HCT116 (cell line): ENCODE measurements around the gene ZNF576.

Source experiments
- CTCF ChIP-seq, 3 experiments: fragments of 200-600 bp in 1 of 3; sonication (generic) in 1 of 3; IDR thresholded peaks in 2 of 3; conservative IDR thresholded peaks in 1 of 3; 2 replicates each; pipeline ENCODE4 v1.5.1; 2012 to 2017; ENCODE audit warnings: low read depth in 2 of 3, low read length in 2 of 3, antibody characterized with exemption in 1 of 3, borderline replicate concordance in 1 of 3, control low read depth in 1 of 3, mild to moderate bottlenecking in 1 of 3, mixed read lengths in 1 of 3, mixed run types in 1 of 3, moderate library complexity in 1 of 3; ENCODE audit not compliant: insufficient read depth in 1 of 3
- ELF1 ChIP-seq: IDR thresholded peaks from 2 replicates; pipeline ENCODE4 v1.6.1; 2012; ENCODE audit warnings: low read depth, borderline replicate concordance
- POLR2A ChIP-seq: IDR thresholded peaks from 2 replicates; pipeline ENCODE4 v1.7.0; 2011; ENCODE audit warnings: borderline replicate concordance; ENCODE audit not compliant: insufficient read depth, insufficient read length; ENCODE audit errors: extremely low read depth
- POLR2AphosphoS5 ChIP-seq: IDR thresholded peaks from 2 replicates; pipeline ENCODE4 v1.6.1; 2011; ENCODE audit warnings: mild to moderate bottlenecking, low read depth, low read length, moderate library complexity
- RAD21 ChIP-seq: IDR thresholded peaks from 2 replicates; pipeline ENCODE4 v1.6.1; 2012; ENCODE audit warnings: low read depth, mild to moderate bottlenecking
- YY1 ChIP-seq: IDR thresholded peaks from 2 replicates; pipeline ENCODE4 v1.6.1; 2011; ENCODE audit warnings: low read length, low read depth, moderate library complexity, mild to moderate bottlenecking; ENCODE audit not compliant: insufficient replicate concordance; ENCODE audit errors: extremely low read depth
- ZNF274 ChIP-seq: fragments of 200-500 bp; sonication (Bioruptor generic); IDR thresholded peaks from 2 replicates; pipeline ENCODE4 v1.6.1; 2014; ENCODE audit warnings: mild to moderate bottlenecking, low read depth, low read length, inconsistent platforms

GRCh38 chr19:43618921-43619261 is 22.5 kb downstream of the ZNF576 start:
- no peak for TF ChIP-seq ZNF274
- TF ChIP-seq POLR2A = no peak
- TF ChIP-seq RAD21 = no peak
- TF ChIP-seq ELF1 = no peak
- no peak for TF ChIP-seq CTCF (IDR thresholded peaks at IDR 0.05 in 2 of 3, conservative IDR thresholded peaks at IDR 0.05 in 1 of 3; ENCODE audit: borderline replicate concordance in 1 of 3, insufficient read depth in 1 of 3, low read depth in 2 of 3, low read length in 2 of 3)
- no peak for TF ChIP-seq YY1
- TF ChIP-seq POLR2AphosphoS5 = no peak
